Stimulated activated naive CD4-positive, alpha-beta T cell (primary cell): ENCODE measurements around the gene KLF17.

Source experiments
- DNase-seq, 6 experiments: peaks; one replicate each; lab custom pipeline; 2025; lab: John Stamatoyannopoulos, UW

KLF17 gene, protein sequence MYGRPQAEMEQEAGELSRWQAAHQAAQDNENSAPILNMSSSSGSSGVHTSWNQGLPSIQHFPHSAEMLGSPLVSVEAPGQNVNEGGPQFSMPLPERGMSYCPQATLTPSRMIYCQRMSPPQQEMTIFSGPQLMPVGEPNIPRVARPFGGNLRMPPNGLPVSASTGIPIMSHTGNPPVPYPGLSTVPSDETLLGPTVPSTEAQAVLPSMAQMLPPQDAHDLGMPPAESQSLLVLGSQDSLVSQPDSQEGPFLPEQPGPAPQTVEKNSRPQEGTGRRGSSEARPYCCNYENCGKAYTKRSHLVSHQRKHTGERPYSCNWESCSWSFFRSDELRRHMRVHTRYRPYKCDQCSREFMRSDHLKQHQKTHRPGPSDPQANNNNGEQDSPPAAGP

DNA sequence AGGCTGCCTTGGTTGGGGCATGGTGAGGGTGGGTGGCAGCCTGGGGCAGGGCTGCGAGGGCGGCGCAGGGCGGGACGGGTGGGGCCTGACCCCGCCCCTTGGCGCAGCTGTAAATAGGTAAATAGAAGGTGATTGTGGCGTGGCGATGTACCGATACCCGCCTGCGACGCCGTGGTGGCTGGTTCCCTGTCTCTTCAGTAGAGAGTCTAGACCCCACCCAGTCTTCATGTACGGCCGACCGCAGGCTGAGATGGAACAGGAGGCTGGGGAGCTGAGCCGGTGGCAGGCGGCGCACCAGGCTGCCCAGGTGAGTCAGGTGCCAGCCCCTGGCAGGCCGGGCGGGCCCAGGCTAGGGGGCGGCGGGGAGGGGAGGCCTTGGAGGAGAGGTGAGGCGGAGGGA is at the start of gene KLF17:
TSS of gene KLF17 (plus strand) at position 140 of the 400 bp plus-strand sequence. CDS start at position 227, 87 bp downstream.
- DNase-seq = no peak

DNA sequence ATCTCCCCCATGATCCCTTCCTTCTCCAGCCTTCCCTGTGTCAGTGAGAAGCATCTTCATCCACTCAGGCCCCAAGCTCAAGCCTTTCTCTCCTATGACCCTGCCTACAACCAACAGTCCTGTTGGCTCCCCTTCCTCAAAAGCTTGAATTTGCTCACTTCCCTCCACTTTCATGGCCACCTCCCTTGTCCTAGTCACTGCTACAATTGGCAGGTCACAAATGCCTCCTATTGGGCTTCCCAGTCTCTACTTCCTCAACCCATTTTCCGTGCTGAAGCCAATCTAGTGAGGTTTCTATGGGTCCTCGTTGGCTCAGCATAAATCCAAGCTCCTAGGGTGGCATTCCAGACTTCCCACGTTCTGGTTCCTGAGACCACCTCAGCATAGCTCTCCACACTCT is 47.2 kb upstream of the KLF17 start:
- DNase-seq = no peak

DNA sequence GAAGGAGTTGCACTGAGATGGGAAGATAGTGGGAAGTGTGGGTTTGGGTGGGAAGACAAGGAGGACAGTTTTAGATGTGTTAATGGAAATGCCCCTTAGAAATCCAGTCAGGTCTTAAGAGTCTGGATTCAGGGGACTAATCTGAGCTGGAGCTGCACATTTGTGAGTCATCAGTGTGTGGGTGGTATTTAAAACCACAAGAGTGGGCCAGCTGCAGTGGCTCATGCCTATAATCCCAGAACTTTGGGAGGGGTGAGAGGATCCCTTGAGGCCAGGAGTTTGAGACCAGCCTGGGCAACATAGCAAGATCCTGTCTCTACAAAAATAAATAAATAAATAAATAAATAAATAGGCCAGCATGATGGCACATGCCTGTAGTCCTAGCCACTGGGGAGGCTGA is 46.4 kb upstream of the KLF17 start:
- no peak for DNase-seq

DNA sequence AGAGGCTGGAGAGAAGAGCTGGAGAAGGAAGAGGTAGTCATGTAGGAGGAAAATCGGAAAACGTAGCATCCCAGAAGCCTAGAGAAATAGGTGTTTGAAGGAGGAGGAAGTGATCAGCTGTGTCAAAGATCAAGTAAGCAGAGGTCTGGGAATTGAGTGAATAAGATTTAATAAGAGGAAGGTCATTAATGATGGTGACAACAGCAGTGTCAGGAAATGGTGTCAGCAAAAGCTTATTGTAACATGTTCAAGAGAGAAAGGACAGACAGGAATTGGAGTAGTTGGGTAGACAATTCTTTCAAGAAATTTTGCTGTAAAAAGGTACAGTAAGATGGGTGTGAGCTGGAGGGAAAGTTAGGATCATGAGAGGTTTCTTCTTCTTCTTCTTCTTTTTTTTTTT is 45.8 kb upstream of the KLF17 start:
- DNase-seq = no peak

DNA sequence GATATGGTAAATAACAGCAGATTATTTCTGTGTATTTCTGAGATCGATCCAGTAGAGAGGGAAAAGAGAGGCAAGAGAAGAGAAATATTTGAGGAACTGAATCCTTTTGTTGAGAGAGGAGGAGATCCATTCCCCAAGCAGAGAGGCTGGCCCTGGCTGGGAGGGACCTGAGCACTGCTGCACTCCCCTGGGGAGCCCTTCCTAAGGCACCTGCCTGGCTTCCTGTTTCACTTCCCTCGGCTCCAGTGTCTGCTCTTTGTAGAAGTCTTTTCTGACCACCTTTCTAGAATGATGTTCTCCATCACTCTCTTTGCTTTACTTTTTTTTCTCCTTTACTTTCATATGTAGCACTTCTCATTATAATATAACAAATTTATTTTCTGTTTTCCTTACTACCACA is 45.1 kb upstream of the KLF17 start:
- DNase-seq = no peak

DNA sequence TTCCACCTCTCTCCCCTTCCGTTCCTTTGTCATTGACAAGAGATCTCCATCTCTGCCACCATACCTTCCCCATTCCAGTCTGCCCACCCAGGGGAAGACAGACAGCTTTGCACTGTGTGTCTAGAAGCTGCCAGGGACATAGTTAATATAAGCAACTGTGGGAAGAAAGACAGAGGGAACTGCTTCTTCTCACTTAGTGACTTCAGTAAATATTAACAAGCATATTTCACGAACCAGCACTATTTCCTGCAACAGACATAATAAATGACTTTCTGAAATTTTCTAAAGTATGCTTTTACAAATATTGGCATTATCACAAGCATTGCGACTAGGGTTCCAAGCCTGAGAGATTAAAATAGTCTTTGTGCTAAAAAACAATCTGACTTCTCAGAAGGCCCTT is 44.2 kb upstream of the KLF17 start:
- DNase-seq = no peak

DNA sequence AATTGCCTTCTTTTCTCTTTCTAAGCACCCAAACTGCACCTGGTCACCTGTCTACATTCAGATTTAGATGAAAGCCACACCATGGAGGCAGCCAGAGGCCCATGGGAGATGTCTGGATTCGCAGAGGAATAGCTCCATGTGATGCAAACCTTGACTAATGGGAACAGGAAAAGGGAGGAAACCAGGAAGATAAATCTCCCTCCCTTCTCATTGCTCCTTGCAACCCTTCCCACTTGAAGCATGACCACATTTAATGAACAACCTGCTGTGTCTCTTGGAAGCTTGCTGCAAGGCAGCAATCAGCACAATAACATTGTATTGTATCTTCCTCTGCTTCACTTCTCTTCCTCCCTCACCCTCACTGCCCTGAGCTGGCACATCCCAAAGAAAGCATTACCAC is 42.6 kb upstream of the KLF17 start:
- no peak for DNase-seq

DNA sequence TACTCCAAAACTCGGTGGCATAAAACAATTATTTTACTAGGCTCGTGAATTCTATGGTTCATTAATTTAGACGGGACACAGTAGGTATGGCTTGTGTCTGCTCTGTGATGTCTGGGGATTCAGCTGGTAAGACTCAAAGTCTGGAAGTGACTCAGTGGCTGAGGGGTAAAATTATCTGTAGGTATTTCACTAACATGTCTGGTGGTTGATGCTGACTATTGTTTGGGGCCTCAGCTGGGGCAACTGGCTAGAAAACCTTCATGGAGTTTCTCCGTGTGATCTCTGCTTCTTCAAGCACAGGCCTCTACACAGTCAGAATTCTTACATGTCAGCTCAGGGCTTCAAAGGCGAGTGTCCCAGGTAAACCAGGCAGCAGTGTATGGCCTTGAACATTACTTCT is 41.2 kb upstream of the KLF17 start:
- no peak for DNase-seq

DNA sequence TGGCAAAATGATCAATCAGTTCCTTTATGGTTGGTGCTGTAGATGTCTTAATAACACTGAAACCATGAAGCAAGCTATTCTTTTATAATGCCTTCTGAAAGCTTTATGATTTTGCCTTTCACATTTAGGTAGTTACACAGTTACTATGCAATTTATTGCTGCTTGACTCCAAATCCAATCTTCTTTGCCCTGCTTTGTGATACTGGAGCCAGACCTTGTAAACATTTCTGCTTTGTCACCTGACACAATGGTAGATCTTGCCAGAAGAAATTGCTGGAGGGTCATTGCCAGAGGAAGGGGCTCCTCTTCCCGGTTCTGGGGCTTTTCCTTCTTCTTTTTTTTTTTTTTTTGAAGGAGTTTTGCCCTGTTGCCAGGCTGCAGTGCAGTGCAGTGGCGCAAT is 40.5 kb upstream of the KLF17 start:
- no peak for DNase-seq

DNA sequence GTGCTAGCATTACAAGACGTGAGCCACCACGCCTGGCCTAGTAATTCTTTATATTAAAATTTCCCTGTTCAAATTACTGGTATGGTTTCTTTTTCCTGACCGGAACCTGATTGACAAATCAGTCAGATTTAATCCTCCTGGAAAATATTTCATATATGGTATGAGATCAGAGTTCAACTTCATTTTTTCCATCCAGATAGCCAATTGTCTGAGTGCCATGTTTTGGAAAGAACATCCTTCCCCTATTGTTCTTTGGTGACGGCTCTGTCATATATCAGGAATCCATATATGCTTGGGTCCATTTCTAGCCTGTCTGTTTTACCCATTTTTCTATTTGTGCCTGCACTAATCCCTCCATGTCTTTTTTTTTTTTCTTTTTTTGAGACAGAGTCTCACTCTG is 39.1 kb upstream of the KLF17 start:
- DNase-seq = no peak

DNA sequence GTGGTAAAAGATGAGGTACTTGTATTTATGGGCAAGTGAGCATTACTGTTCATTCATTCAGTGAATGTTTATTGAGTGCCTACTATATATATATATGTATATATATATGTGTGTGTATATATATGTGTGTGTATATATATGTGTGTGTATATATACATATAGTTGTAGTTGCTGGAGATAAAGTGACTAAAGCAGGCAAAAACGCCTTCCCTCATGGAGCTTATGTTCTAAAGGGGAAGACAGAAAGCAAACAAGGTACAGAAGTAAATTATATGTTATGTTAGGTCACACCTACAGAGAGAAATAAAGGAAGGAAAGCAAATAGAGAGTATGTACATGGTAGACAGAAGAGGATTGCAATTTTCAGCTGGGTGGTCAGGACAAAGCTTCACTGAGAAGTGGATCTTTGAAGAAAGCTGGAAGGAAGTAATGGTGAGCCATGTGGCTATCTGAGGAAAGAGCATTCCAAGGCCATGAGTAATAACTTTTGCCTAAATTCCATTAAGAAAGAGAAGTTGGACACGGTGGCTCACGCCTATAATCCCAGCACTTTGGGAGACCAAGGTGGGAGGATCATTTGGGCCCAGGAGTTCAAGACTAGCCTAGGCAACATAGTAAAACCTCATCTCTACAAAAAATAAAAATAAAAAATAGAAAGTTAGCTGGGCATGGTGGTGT is 33.5 kb upstream of the KLF17 start:
- DNase-seq = no peak

DNA sequence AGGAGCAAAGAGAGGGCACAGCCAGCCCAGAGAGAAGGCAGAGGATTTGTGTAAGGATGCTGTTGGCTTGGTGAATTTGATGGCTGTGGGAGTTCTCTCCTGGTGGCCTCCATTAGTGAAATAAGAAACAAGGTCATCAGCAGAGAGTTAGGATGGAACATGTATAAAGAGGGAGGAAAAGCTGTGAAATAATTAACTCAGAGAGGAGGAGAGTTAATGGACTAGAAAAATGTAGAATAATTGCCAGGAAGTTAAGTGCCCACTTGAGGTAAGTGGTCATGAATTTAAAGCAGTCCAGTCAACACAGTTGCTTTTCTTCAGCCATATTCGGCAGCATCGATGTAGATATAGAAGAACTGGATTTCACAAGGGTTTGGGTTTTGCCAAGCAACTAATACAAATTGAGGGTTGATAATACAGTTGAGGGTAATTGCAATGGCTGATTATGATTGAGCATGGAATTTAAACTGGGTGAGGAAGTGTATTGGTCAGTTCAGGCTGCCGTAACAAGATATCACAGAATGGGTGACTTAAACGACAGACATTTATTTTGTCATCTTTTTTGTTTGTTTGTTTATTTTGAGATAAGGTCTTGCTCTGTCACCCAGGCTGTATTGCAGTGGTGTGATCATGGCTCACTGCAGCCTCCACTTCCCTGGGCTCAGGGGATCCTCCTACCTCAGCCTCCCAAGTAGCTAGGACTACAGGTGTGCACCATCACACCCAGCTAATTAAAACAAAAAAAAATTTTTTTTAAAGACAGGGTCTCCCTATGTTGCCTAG is 31.7 kb upstream of the KLF17 start:
- DNase-seq = no peak

DNA sequence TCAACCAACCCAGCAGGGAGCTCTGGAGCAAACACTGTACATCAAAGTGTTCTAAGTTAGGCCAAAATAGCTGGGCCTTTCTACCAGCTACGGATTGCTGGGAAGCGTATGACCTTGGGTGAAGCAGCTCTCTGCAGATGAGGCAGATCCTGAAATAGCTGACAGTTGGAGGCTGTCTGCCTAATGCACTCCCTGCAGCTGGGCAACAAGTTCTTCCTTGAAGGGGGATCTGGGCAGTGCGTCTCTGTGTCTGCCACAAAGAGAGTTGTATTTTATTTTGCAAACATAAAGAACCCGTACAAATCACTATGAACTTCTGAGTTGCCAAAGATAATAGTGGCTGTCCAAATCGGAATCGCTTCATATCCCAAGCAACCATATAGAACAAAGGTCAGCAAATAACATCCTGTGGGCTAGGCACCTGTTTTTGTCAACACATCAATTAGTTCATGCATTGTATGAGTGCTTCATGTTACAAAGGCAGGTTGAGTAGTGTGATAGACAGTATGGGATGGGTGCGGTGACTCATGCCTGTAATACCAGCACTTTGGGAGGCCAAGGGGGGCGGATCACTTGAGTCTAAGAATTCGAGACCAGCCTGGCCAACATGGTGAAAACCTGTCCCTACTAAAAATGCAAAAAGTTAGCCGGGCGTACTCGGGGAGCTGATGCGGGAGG is 29.1 kb upstream of the KLF17 start:
- DNase-seq = no peak

DNA sequence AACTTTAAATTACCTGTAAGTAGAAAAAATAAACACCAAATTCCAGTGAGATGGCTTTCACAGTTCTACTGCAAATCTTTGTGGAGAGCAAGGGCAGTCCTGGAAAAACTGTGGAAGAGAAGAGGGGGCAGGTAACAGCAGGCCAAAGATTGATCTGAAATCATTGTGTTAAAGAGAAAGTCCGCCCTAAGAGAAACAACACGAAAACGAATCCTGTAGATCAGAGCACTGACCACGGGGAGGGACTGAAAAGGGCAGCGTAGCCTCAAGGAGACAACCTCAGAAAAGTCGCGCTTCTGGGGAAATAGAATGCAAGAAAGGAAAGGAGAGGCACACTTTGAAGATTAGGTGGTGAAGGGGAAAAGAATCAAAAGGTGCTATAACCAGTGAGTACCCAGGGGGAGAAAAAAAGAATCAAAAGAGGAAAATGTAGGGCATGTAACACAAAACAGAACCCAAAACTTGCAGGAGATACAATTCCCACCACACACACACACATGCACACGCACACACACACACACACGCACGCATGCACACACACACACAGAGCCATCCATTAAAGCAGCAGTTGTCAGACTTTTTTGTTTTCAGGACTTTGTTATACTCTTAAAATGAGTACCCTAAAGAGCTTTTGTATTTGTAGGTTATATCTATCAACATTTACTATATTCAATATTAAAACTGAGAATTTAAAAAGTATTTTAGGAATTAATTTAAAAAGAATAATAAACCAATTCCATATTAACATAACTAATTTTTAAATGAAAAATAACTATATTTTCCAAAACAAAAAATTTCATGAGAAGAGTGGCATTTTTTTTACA is 28.0 kb upstream of the KLF17 start:
- no peak for DNase-seq

DNA sequence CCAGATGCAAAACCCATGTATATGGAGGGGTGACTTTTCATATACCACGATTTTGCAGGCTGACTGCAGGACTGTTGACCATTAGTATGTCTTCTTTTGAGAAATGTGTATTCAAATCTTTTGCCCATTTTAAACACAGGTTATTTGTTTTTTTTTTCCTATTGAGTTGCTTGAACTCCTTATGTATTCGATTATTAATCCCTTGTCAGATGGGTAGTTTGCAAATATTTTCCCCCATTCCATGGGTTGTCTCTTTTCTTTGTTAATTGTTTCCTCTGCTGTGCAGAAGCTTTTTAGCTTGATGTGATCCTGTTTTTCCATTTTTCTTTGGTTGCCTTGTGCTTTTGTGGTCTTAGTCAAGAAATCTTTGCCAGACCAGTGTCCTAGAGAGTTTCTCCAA is 24.6 kb upstream of the KLF17 start:
- no peak for DNase-seq

DNA sequence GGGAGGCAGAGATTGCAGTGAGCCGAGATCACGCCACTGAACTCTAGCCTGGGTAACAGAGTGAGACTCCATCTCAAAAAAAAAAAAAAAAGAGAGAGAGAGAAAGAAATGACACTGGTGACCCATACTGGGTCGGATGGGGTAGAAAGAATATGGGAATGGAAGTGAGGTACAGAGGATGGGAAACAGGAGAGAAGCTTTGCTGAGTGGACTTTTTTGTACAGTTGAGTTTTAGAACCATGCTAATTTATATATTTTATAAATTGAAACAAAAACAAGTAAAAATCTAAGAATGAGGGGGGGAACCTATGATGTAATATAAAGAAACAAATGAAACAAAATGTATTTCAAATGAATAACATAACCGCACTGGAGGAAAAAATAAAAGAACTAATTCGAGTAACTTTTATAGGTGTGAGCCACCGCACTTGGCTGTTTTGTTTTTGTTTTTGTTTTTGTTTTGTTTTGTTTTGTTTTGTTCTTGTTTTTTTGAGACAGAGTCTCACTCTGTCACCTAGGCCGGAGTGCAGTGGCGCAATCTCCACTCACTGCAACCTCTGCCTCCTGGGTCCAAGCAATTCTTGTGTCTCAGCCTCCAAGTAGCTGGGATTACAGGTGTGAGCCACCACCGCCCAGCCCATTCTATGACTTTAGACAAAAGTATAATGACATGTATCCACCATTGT is 18.3 kb upstream of the KLF17 start:
- DNase-seq = no peak

DNA sequence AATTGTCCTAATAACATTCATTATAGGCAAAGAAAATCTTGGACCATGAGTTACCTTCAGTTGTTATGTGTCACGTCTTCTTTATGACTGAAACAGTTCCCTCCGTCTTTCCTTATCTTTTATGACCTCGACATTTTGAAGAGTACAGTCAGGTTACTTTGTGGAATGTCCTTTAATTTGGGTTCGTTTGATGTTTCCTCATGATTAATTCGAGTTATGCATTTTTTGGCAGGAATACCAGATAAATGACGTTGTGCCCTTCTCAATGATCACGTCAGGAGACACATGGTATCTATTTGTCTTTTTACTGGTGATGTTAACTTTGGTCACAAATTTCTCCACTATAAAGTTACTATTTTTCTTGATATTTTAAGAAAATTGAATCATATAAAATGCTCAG is 17.3 kb upstream of the KLF17 start:
- no peak for DNase-seq

DNA sequence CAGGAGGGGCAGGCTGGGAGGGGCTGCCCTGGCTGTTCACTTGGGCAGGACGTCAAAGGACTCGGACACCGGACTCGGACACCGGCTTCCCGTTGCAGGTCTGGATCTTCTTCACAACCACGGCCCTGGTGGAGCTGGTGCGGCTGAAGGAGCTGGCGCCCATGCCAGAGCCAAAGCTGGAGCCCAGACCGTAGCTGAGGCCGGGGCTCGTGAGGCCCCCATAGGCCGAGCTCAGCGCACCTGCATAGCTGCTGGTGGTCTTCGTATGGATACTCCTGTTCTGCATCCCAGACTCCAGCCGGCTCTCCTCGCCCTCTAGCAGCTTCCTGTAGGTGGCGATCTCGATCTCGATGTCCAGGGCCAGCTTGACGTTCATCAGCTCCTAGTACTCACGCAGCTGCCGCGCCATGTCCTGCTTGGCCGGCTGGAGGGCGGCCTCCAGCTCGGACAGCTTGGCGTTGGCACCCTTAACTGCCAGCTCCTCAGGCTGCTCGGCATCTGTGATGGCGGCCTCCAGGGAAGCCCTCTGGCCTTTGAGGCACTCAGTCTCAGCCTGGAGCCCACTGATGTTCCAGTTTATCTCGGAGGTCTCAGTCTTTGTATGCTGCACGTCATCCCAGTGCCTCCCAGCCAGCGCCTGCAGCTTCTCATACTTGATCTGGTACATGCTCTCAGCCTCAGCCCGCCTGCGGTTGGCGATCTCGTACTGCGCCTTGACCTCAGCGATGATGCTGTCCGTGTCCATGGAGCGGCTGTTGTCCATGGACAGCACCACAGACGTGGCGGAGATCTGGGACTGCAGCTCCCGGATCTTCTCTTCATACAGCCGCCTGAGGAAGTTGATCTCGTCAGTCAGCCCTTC is 15.1 kb upstream of the KLF17 start:
- no peak for DNase-seq

DNA sequence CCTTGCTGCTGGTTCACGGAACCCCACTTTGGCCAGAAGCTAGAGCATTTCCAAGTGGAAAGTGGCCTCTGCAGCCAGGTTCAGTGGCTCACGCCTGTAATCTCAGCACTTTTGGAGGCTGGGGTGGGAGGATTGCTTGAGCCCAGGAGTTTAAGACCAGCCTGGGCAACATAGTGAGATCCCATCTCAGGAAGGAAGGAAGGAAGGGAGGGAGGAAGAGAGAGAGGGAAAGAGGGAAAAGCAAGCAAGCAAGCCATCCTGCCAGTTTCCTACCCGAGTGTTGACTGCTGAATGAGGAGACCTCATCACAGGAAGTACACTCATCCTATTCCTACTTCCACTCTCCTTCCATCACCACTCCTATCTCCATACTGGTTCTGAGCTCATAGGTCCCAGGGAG is 12.8 kb upstream of the KLF17 start:
- DNase-seq = no peak

DNA sequence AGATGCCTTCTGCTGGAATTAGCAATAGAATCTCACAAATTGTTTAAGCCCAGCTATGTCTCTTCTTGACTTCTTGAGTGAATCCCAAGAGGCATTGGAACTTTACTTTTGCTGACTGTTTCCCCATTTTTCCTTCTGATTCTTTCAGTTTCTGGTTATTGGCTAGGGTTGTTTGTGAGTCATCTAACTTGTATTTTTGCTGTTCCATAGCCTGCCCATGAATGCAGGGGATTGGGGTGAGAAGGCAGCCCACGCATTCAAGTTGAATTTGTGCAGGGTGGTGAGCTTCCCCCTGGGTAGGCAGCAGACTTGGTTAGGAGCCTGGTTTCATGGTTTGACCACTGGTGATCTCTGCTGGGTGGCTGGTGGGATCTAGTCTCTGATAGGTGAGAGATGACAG is 10.4 kb upstream of the KLF17 start:
- no peak for DNase-seq
